ENCODE data around the gene CHCHD6.

DNA sequence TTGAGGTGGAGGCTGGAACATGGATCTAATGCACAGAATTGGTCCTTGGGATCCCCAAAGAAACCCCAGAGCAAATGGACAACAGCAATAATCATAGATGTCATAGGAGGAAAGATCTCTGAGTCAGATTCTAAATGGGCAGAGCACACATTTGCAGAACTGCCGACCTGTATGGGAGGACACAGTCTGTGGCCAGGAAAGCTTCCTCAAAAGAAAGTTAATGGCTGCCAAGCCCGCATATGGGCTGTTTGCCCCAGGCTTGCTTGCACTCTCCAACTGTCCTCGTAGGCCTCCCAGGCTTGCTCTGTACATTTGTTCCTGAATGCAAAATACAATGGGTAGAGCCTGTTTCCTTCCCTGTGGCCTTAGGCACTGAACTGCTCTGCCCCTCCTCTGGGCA lies 176.9 kb downstream of the CHCHD6 start:
- TF ChIP-seq GATA2 (IDR thresholded peaks at IDR 0.05; ENCODE audit: low read depth, low read length) (no peak), GATA3 (IDR thresholded peaks at IDR 0.05; ENCODE audit: low read depth, low read length) (no peak)
